Astrocyte of the spinal cord (primary cell): ENCODE results near the gene TCEA2.

Source experiments
- DNase-seq: peaks from one replicate; pipeline ENCODE4 v3.0.0; 2011; ENCODE audit warnings: low read depth, low spot score
- H3K4me3 ChIP-seq: 2 replicates; pipeline ENCODE4 v1.5.1; 2011; ENCODE audit warnings: low read depth, mild to moderate bottlenecking, low read length, moderate library complexity
- in situ Hi-C: cut with HindIII; loops from 2 replicates; pipeline ENCODE4 v1.10.0; 2017; ENCODE audit warnings: low sequenced_read_pairs
- TF ChIP-seq, protein P1 (sequence below): IDR thresholded peaks from 2 replicates; pipeline ENCODE4 v1.5.1; 2012; ENCODE audit warnings: low read depth, mild to moderate bottlenecking, low read length, inconsistent platforms

TCEA2 gene

GRCh38 chr20:64076061-64076997 is 13.3 kb downstream of the TCEA2 start:
- no peak overlapping the region for H3K4me3 ChIP-seq

DNA sequence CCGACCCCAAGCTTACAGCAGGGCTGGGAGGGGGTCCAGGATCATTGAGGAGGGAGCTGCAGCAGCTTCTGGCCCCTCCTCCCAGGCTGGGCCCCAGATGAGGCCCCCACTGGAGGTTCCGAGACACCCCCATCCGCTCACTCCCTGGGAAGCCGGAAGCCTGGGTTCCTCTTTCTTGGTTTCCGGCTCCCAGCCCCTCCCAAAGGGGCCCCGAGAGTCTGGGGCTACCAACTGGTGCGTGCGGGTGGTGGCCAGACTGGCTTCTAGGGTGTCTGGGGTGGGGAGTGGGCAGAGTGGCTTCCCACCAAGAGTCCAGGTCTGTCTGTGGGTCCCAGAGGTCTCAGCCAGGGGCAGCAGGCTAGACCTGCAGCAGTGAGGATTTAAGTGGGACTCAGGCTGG is 14.1 kb downstream of the TCEA2 start:
- DNase-seq, result no peak
- in situ Hi-C loops, result no loop called here
- TF ChIP-seq, protein P1, sequence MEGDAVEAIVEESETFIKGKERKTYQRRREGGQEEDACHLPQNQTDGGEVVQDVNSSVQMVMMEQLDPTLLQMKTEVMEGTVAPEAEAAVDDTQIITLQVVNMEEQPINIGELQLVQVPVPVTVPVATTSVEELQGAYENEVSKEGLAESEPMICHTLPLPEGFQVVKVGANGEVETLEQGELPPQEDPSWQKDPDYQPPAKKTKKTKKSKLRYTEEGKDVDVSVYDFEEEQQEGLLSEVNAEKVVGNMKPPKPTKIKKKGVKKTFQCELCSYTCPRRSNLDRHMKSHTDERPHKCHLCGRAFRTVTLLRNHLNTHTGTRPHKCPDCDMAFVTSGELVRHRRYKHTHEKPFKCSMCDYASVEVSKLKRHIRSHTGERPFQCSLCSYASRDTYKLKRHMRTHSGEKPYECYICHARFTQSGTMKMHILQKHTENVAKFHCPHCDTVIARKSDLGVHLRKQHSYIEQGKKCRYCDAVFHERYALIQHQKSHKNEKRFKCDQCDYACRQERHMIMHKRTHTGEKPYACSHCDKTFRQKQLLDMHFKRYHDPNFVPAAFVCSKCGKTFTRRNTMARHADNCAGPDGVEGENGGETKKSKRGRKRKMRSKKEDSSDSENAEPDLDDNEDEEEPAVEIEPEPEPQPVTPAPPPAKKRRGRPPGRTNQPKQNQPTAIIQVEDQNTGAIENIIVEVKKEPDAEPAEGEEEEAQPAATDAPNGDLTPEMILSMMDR, result no peak
- H3K4me3 ChIP-seq, result no peak overlapping the region

More at GRCh38 chr20:64076061-64076997, 13.3 kb downstream of the TCEA2 start:
- no peak for DNase-seq
- TF ChIP-seq, protein P1, result no peak
- in situ Hi-C loops, result no loop called here

DNA sequence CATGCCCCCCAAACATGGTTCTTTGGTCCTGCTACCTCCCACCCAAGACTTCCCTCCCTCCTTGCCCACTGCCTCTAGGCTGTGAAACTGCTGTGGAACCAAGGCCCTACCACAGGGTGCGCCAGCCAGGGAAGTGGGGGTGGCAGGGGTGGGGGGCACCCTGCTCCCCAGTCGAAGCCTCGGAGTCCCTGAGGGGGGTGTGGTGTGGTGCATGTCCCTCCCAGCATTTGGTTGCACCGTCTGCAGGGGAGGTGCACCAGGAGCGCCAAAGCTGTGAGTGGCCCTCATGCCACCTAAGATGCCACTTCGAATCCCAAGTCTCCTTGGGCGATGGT is 14.5 kb downstream of the TCEA2 start:
- in situ Hi-C loops, result no loop called here
- no peak overlapping the region for H3K4me3 ChIP-seq
- TF ChIP-seq, protein P1, result no peak
- no peak for DNase-seq

GRCh38 chr20:64077876-64078551 is 15.0 kb downstream of the TCEA2 start:
- DNase-seq, result no peak
- H3K4me3 ChIP-seq, result peak overlapping the region; percentile 63
- in situ Hi-C loops, result no loop called here
- TF ChIP-seq, protein P1, result no peak

GRCh38 chr20:64078934-64079272 is 15.9 kb downstream of the TCEA2 start:
- TF ChIP-seq, protein P1, result no peak
- peak overlapping the region; percentile 63 for H3K4me3 ChIP-seq
- in situ Hi-C loops, result no loop called here
- DNase-seq, result no peak

- H3K4me3 ChIP-seq, result peak within 1 kb of the TSS; percentile 63
- in situ Hi-C loops, result no loop called here
- peak; percentile 46 for DNase-seq
- TF ChIP-seq, protein P1, result no peak
Observed at GRCh38 chr20:64079273-64080012, 16.4 kb downstream of the TCEA2 start, which contains the start of gene RGS19. TSS of gene RGS19 (minus strand) at chr20:64079518. CDS start at chr20:64076886, 2,632 bp downstream.
